Measurements from ENCODE around the gene ACTMAP. TPM values are rescaled to one million over a fixed set of nuclear protein-coding genes. Genes with fewer than 3 reads are reported as not detected.

Gene ACTMAP
- total and polyA plus RNA-seq, 2 of the 13 experiments (the other 11 are each of a cell fraction or from before 2014, with no cell fraction given): 2.2 to 7.9 TPM

DNA sequence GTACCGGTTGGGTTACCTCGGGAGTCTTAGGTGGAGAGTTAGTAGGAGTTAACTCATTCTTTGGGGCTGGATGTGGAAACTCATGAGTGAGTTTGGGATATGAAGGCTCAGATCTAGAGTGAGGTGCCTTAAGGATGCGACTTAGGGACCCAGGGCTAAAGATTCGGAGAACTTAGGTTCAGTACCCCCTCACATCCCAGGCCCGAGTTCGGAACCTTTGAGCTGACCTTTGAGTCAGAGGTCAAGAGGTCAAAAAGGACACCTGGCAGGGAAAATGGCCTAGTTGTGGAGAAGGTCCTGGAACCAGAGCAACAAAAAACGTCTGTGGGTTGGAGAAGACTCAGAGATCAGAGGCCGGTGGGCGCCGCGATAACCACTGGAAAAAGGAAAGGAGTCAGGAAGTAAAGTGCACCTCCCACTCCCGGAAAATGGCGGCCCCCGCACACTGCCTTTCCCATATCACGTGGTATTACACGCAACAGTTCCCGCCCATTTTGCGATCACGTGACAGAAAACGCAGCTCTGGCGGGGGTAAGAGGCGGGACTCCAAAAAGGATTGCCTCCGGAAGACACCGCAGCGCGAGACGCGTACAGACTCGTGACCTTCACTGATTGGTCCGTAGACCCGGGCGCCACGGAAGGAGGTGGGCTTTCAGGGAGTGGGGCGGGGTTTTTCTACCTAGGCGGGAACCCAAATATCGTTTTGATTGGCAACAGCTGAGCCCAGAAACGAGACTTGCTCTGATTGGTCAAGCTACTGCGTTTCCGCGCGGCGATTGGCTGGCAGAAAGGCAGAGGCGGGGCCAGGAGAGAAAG, at the start of gene ACTMAP (continued):
- TF ChIP-seq, protein P1, sequence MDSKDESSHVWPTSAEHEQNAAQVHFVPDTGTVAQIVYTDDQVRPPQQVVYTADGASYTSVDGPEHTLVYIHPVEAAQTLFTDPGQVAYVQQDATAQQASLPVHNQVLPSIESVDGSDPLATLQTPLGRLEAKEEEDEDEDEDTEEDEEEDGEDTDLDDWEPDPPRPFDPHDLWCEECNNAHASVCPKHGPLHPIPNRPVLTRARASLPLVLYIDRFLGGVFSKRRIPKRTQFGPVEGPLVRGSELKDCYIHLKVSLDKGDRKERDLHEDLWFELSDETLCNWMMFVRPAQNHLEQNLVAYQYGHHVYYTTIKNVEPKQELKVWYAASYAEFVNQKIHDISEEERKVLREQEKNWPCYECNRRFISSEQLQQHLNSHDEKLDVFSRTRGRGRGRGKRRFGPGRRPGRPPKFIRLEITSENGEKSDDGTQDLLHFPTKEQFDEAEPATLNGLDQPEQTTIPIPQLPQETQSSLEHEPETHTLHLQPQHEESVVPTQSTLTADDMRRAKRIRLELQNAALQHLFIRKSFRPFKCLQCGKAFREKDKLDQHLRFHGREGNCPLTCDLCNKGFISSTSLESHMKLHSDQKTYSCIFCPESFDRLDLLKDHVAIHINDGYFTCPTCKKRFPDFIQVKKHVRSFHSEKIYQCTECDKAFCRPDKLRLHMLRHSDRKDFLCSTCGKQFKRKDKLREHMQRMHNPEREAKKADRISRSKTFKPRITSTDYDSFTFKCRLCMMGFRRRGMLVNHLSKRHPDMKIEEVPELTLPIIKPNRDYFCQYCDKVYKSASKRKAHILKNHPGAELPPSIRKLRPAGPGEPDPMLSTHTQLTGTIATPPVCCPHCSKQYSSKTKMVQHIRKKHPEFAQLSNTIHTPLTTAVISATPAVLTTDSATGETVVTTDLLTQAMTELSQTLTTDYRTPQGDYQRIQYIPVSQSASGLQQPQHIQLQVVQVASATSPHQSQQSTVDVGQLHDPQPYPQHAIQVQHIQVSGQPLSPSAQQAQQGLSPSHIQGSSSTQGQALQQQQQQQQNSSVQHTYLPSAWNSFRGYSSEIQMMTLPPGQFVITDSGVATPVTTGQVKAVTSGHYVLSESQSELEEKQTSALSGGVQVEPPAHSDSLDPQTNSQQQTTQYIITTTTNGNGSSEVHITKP (CRISPR knock-in tag; IDR thresholded peaks at IDR 0.05; ENCODE audit: low read depth): no peak
- no peak for TF ChIP-seq EP300 (IDR thresholded peaks at IDR 0.05; ENCODE audit: low read depth in 2 of 2, low read length in 2 of 2)
- 0 out of 2 replicates have a peak, but pooled peaks have one; percentile 12 for TF ChIP-seq EP300 (CRISPR knock-in tag; IDR thresholded peaks at IDR 0.05; ENCODE audit: borderline replicate concordance)
- TF ChIP-seq, protein P2, sequence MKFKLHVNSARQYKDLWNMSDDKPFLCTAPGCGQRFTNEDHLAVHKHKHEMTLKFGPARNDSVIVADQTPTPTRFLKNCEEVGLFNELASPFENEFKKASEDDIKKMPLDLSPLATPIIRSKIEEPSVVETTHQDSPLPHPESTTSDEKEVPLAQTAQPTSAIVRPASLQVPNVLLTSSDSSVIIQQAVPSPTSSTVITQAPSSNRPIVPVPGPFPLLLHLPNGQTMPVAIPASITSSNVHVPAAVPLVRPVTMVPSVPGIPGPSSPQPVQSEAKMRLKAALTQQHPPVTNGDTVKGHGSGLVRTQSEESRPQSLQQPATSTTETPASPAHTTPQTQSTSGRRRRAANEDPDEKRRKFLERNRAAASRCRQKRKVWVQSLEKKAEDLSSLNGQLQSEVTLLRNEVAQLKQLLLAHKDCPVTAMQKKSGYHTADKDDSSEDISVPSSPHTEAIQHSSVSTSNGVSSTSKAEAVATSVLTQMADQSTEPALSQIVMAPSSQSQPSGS (CRISPR knock-in tag; IDR thresholded peaks at IDR 0.05): peak; percentile 30; the same call in 1 of the 2 replicates
- TF ChIP-seq ZNF567 (CRISPR knock-in tag; IDR thresholded peaks at IDR 0.05; ENCODE audit: borderline replicate concordance): no peak
- no peak for TF ChIP-seq PRPF4 (IDR thresholded peaks at IDR 0.05; ENCODE audit: low read depth, low read length, poor library complexity, severe bottlenecking)
- TF ChIP-seq HNRNPLL (IDR thresholded peaks at IDR 0.05; ENCODE audit: low read depth, low read length, poor library complexity, severe bottlenecking): no peak
- no peak; the same call in 1 of the 2 replicates for TF ChIP-seq MXD3 (CRISPR knock-in tag; IDR thresholded peaks at IDR 0.05)
- TF ChIP-seq TP53 (CRISPR knock-in tag; conservative IDR thresholded peaks at IDR 0.05): no peak
- TF ChIP-seq DMAP1 (CRISPR knock-in tag; IDR thresholded peaks at IDR 0.05): peak; percentile 90
- TF ChIP-seq ZMYM4 (CRISPR knock-in tag; IDR thresholded peaks at IDR 0.05): 0 out of 2 replicates have a peak, but pooled peaks have one; percentile 58
- no peak for TF ChIP-seq ZNF234 (CRISPR knock-in tag; conservative IDR thresholded peaks at IDR 0.05)
- no peak for TF ChIP-seq ZNF33B (CRISPR knock-in tag; IDR thresholded peaks at IDR 0.05)
- TF ChIP-seq CENPX (CRISPR knock-in tag; IDR thresholded peaks at IDR 0.05): no peak
- no peak for TF ChIP-seq ZNF550 (CRISPR knock-in tag; IDR thresholded peaks at IDR 0.05; ENCODE audit: borderline replicate concordance)
- TF ChIP-seq ERF (CRISPR knock-in tag; IDR thresholded peaks at IDR 0.05): peak; percentile 17
- TF ChIP-seq, protein P3, sequence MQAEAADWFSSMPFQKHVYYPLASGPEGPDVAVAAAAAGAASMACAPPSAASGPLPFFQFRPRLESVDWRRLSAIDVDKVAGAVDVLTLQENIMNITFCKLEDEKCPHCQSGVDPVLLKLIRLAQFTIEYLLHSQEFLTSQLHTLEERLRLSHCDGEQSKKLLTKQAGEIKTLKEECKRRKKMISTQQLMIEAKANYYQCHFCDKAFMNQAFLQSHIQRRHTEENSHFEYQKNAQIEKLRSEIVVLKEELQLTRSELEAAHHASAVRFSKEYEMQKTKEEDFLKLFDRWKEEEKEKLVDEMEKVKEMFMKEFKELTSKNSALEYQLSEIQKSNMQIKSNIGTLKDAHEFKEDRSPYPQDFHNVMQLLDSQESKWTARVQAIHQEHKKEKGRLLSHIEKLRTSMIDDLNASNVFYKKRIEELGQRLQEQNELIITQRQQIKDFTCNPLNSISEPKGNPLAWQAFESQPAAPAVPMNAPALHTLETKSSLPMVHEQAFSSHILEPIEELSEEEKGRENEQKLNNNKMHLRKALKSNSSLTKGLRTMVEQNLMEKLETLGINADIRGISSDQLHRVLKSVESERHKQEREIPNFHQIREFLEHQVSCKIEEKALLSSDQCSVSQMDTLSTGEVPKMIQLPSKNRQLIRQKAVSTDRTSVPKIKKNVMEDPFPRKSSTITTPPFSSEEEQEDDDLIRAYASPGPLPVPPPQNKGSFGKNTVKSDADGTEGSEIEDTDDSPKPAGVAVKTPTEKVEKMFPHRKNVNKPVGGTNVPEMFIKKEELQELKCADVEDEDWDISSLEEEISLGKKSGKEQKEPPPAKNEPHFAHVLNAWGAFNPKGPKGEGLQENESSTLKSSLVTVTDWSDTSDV (CRISPR knock-in tag; IDR thresholded peaks at IDR 0.05): no peak
- no peak for TF ChIP-seq LBX2 (CRISPR knock-in tag; IDR thresholded peaks at IDR 0.05; ENCODE audit: borderline replicate concordance)
- no peak for TF ChIP-seq ZNF260 (CRISPR knock-in tag; IDR thresholded peaks at IDR 0.05; ENCODE audit: borderline replicate concordance, low read depth)
